Stimulated activated naive CD8-positive, alpha-beta T cell treated with anti-CD3 and anti-CD28 coated beads, Interleukin-15, amount 100 ng/mL, for 72 hours (primary cell): ENCODE measurements around the gene SCARF1.
"Not testable (repeated sequence)": the region's sequence is repeated elsewhere in the genome, so short reads cannot be mapped to it uniquely, and the experiment has no call there.

Experiments
- ATAC-seq: fragments of 150-1000 bp; cut with Tn5 transposase; 2 replicates; pipeline ENCODE4 v1.10.0; 2021; ENCODE audit warnings: mild to moderate bottlenecking, moderate library complexity
- DNase-seq, 2 donors: peaks; one replicate each; pipeline ENCODE4 v3.0.0; 2021 to 2022
- H3K27ac Mint-ChIP-seq, 2 donors: one replicate each; pipeline ENCODE4 v1.8.0; 2022; ENCODE audit warnings: mild to moderate bottlenecking in 2 of 2, mixed read lengths in 2 of 2, moderate library complexity in 2 of 2
- H3K27me3 Mint-ChIP-seq: one replicate; pipeline ENCODE4 v1.8.0; 2022; ENCODE audit warnings: mixed read lengths
- H3K4me1 Mint-ChIP-seq: one replicate; pipeline ENCODE4 v1.8.0; 2022; ENCODE audit warnings: mild to moderate bottlenecking, mixed read lengths
- H3K4me3 Mint-ChIP-seq, 2 donors: one replicate each; pipeline ENCODE4 v1.8.0; 2022; ENCODE audit warnings: mild to moderate bottlenecking in 2 of 2, mixed read lengths in 2 of 2, moderate library complexity in 1 of 2
- H3K9me3 Mint-ChIP-seq, 2 donors: one replicate each; pipeline ENCODE4 v1.8.0; 2022; ENCODE audit warnings: mixed read lengths in 2 of 2

SCARF1 gene

GRCh38 chr17:1645207-1646171 is at the start of gene SCARF1:
Gene SCARF1, minus strand, starts transcription at chr17:1645732. Its CDS starts 35 bp downstream, at chr17:1645697.
- ATAC-seq: no peak

GRCh38 chr17:1693339-1693738 is 47.8 kb upstream of the SCARF1 start:
- H3K9me3 Mint-ChIP-seq: no peaks in the 10 kb centered on the region
- no peaks in the 10 kb centered on the region for H3K4me1 Mint-ChIP-seq
- no peak overlapping the region for H3K4me3 Mint-ChIP-seq
- no peak overlapping the region for H3K27ac Mint-ChIP-seq
- DNase-seq (no peak), ATAC-seq (no peak)
- H3K27me3 Mint-ChIP-seq: no peaks in the 10 kb centered on the region

More at GRCh38 chr17:1645207-1646171, at the start of gene SCARF1:
- no peaks in the 10 kb centered on the region for H3K9me3 Mint-ChIP-seq
- DNase-seq: no peak
- H3K4me3 Mint-ChIP-seq: peak within 1 kb of the TSS; percentile 93 to 95
- peak within 1 kb of the TSS in 1 of 2 donors; percentile 96 for H3K27ac Mint-ChIP-seq
- H3K27me3 Mint-ChIP-seq: no peaks in the 10 kb centered on the region
- H3K4me1 Mint-ChIP-seq: peaks cover 60% of the 10 kb centered on the region

GRCh38 chr17:1690544-1691221 is 45.2 kb upstream of the SCARF1 start:
- DNase-seq: no peak
- no peaks in the 10 kb centered on the region for H3K27me3 Mint-ChIP-seq
- H3K4me3 Mint-ChIP-seq: no peak overlapping the region
- H3K9me3 Mint-ChIP-seq: no peaks in the 10 kb centered on the region
- no peak for ATAC-seq
- H3K4me1 Mint-ChIP-seq: no peaks in the 10 kb centered on the region
- H3K27ac Mint-ChIP-seq: no peak overlapping the region

GRCh38 chr17:1688405-1688804 is 42.9 kb upstream of the SCARF1 start:
- DNase-seq, H3K27me3 Mint-ChIP-seq, H3K4me3 Mint-ChIP-seq, H3K9me3 Mint-ChIP-seq, H3K27ac Mint-ChIP-seq, ATAC-seq: not testable (repeated sequence)
- H3K4me1 Mint-ChIP-seq: peaks cover 19% of the 10 kb centered on the region

- peak overlapping the region in 1 of 2 donors; percentile 1 for H3K4me3 Mint-ChIP-seq
Measured at GRCh38 chr17:1686086-1686485, 40.6 kb upstream of the SCARF1 start.

GRCh38 chr17:1684378-1685189 is 39.1 kb upstream of the SCARF1 start, which contains the start of gene PRPF8:
Gene PRPF8, minus strand, starts transcription at chr17:1684867. Its CDS starts 296 bp downstream, at chr17:1684571.
- Mint-ChIP-seq H3K27me3 (no peaks in the 10 kb centered on the region), H3K27ac (peak within 1 kb of the TSS; percentile 97 to 100), H3K9me3 (no peaks in the 10 kb centered on the region), H3K4me3 (peak within 1 kb of the TSS; percentile 99 to 100), H3K4me1 (peaks cover 38% of the 10 kb centered on the region)
- peak; percentile 97 to 99 for DNase-seq
- peak; percentile 99 for ATAC-seq

More at GRCh38 chr17:1686086-1686485, 40.6 kb upstream of the SCARF1 start:
- DNase-seq: no peak
- H3K4me1 Mint-ChIP-seq: peaks cover 38% of the 10 kb centered on the region
- ATAC-seq: no peak
- no peaks in the 10 kb centered on the region for H3K9me3 Mint-ChIP-seq
- no peaks in the 10 kb centered on the region for H3K27me3 Mint-ChIP-seq
- H3K27ac Mint-ChIP-seq: no peak overlapping the region

GRCh38 chr17:1683459-1683858 is 37.9 kb upstream of the SCARF1 start:
- Mint-ChIP-seq H3K27ac (peak overlapping the region; percentile 97 to 100), H3K9me3 (no peaks in the 10 kb centered on the region), H3K27me3 (no peaks in the 10 kb centered on the region), H3K4me3 (peak overlapping the region; percentile 99 to 100), H3K4me1 (peaks cover 38% of the 10 kb centered on the region)
- ATAC-seq (no peak), DNase-seq (no peak)

- Mint-ChIP-seq H3K4me1 (no peaks in the 10 kb centered on the region), H3K27ac (no peak overlapping the region), H3K4me3 (no peak overlapping the region), H3K9me3 (no peaks in the 10 kb centered on the region), H3K27me3 (no peaks in the 10 kb centered on the region)
- ATAC-seq (no peak), DNase-seq (no peak)
Measured at GRCh38 chr17:1676401-1676800, 30.9 kb upstream of the SCARF1 start.

- H3K27ac Mint-ChIP-seq: no peak overlapping the region
- H3K9me3 Mint-ChIP-seq: no peaks in the 10 kb centered on the region
- ATAC-seq (no peak), DNase-seq (no peak)
- H3K27me3 Mint-ChIP-seq: no peaks in the 10 kb centered on the region
- H3K4me3 Mint-ChIP-seq: no peak overlapping the region
- peaks cover 16% of the 10 kb centered on the region for H3K4me1 Mint-ChIP-seq
Measured at GRCh38 chr17:1673041-1673785, 27.7 kb upstream of the SCARF1 start.

GRCh38 chr17:1663934-1664333 is 18.4 kb upstream of the SCARF1 start:
- H3K27ac Mint-ChIP-seq: peak overlapping the region in 1 of 2 donors; percentile 27
- not testable (repeated sequence) for H3K9me3 Mint-ChIP-seq, H3K27me3 Mint-ChIP-seq, H3K4me3 Mint-ChIP-seq, ATAC-seq, DNase-seq, H3K4me1 Mint-ChIP-seq

- Mint-ChIP-seq H3K4me1 (no peaks in the 10 kb centered on the region), H3K27me3 (no peaks in the 10 kb centered on the region), H3K9me3 (no peaks in the 10 kb centered on the region), H3K4me3 (no peak overlapping the region), H3K27ac (no peak overlapping the region)
- DNase-seq (no peak), ATAC-seq (no peak)
Measured at GRCh38 chr17:1661045-1661444, 15.5 kb upstream of the SCARF1 start.

- no peak for DNase-seq
- Mint-ChIP-seq H3K9me3 (no peaks in the 10 kb centered on the region), H3K4me3 (no peak overlapping the region), H3K27ac (no peak overlapping the region), H3K4me1 (peaks cover 3% of the 10 kb centered on the region), H3K27me3 (no peaks in the 10 kb centered on the region)
- ATAC-seq: no peak
Measured at GRCh38 chr17:1658100-1658499, 12.6 kb upstream of the SCARF1 start.

GRCh38 chr17:1653735-1654134 is 8.2 kb upstream of the SCARF1 start:
- Mint-ChIP-seq H3K27ac (peak overlapping the region in 1 of 2 donors; percentile 27), H3K27me3 (no peaks in the 10 kb centered on the region), H3K4me1 (peaks cover 31% of the 10 kb centered on the region), H3K4me3 (no peak overlapping the region), H3K9me3 (no peaks in the 10 kb centered on the region)
- no peak for DNase-seq
- no peak for ATAC-seq

GRCh38 chr17:1652794-1653193 is 7.3 kb upstream of the SCARF1 start:
- H3K4me1 Mint-ChIP-seq: peaks cover 39% of the 10 kb centered on the region
- not testable (repeated sequence) for H3K27ac Mint-ChIP-seq, DNase-seq, ATAC-seq, H3K9me3 Mint-ChIP-seq, H3K4me3 Mint-ChIP-seq, H3K27me3 Mint-ChIP-seq

- Mint-ChIP-seq H3K4me3 (no peak overlapping the region), H3K9me3 (no peaks in the 10 kb centered on the region), H3K4me1 (peaks cover 49% of the 10 kb centered on the region), H3K27me3 (no peaks in the 10 kb centered on the region), H3K27ac (no peak overlapping the region)
- ATAC-seq: no peak
- no peak for DNase-seq
Measured at GRCh38 chr17:1651559-1651844, 6.0 kb upstream of the SCARF1 start.
